Panc1 (cell line): ENCODE results near the gene PIGR. TPM values are rescaled to one million over a fixed set of nuclear protein-coding genes. Genes with fewer than 3 reads are reported as not detected.

Source experiments
- ATAC-seq: fragments of 200-7000 bp; cut with Tn5 transposase; 2 replicates; pipeline ENCODE4 v1.9.1; 2020; ENCODE audit warnings: mild to moderate bottlenecking, moderate library complexity
- BruUV-seq: library from RNA; stranded (reverse); fragments of 400-500 nt; replicated peaks from 2 replicates; lab custom pipeline; 2021; lab: Mats Ljungman, UMichigan
- CTCF ChIA-PET: fragments of 300-600 bp; sonication (Branson Sonifier 250); formaldehyde crosslinking; loops from one replicate; lab custom pipeline; 2022; ENCODE audit warnings: antibody characterized with exemption; lab: Charles Lee
- POLR2A ChIA-PET: fragments of 300-600 bp; sonication (Branson Sonifier 250); formaldehyde crosslinking; loops from one replicate; lab custom pipeline; 2022; ENCODE audit warnings: antibody characterized with exemption; lab: Charles Lee
- DNase-seq: peaks from one replicate; pipeline ENCODE4 v3.0.0-alpha.2; 2010; ENCODE audit warnings: low read depth, low spot score
- H3K27ac ChIP-seq: 2 replicates; pipeline ENCODE4 v1.5.1; 2011; ENCODE audit warnings: mild to moderate bottlenecking, low read length, inconsistent platforms
- H3K27me3 ChIP-seq: fragments of 200-500 bp; sonication (Bioruptor generic); 2 replicates; pipeline ENCODE4 v1.6.0; 2014; ENCODE audit warnings: low read length, inconsistent platforms; ENCODE audit not compliant: control insufficient read depth, insufficient read depth
- H3K36me3 ChIP-seq: fragments of 200-500 bp; sonication (Bioruptor generic); 2 replicates; pipeline ENCODE4 v1.5.1; 2014; ENCODE audit warnings: inconsistent platforms, mild to moderate bottlenecking, low read length, moderate library complexity; ENCODE audit not compliant: control insufficient read depth, insufficient read depth
- H3K4me1 ChIP-seq: 2 replicates; pipeline ENCODE4 v1.5.1; 2011; ENCODE audit warnings: inconsistent platforms, mild to moderate bottlenecking, low read length, moderate library complexity; ENCODE audit not compliant: control insufficient read depth, insufficient read depth
- H3K4me3 ChIP-seq, 2 experiments: 2 replicates each; pipeline ENCODE4 v1.5.1; 2011 to 2012; ENCODE audit warnings: low read depth in 2 of 2, low read length in 2 of 2, mild to moderate bottlenecking in 2 of 2, inconsistent platforms in 1 of 2, moderate library complexity in 1 of 2
- H3K9me3 ChIP-seq: fragments of 200-500 bp; sonication (Bioruptor generic); 2 replicates; pipeline ENCODE4 v1.5.1; 2014; ENCODE audit warnings: low read depth, mild to moderate bottlenecking, inconsistent platforms, low read length, moderate library complexity; ENCODE audit not compliant: control insufficient read depth, insufficient read depth
- POLR2AphosphoS5 ChIP-seq: IDR thresholded peaks from 2 replicates; pipeline ENCODE4 v1.6.1; 2012; ENCODE audit warnings: mild to moderate bottlenecking, low read depth, low read length, moderate library complexity
- TCF7L2 ChIP-seq: IDR thresholded peaks from 2 replicates; pipeline ENCODE4 v1.6.1; 2011; ENCODE audit warnings: mild to moderate bottlenecking, low read depth, low read length, inconsistent platforms
- in situ Hi-C: cut with HindIII; loops from 2 replicates; pipeline ENCODE4 v1.10.0; 2016; ENCODE audit warnings: low sequenced_read_pairs, low pct_unique_long_range_greater_than_20kb
- intact Hi-C: fragments of 100-400 bp; cut with micrococcal nuclease; formaldehyde crosslinking; loops from one replicate; pipeline ENCODE4 v1.10.0; 2022; ENCODE audit not compliant: unreplicated experiment
- total RNA-seq: library from RNA; stranded (reverse); gene quantifications from one replicate; pipeline ENCODE4 v1.2.1, GENCODE V29; 2021; ENCODE audit not compliant: unreplicated experiment
- TF ChIP-seq, protein P1 (sequence below), 2 experiments: IDR thresholded peaks; 2 replicates each; pipeline ENCODE4 v1.6.1; 2011 to 2012; ENCODE audit warnings: low read depth in 2 of 2, control low read depth in 1 of 2, low read length in 1 of 2, mild to moderate bottlenecking in 1 of 2, moderate library complexity in 1 of 2; ENCODE audit not compliant: insufficient read depth in 1 of 2
- TF ChIP-seq, protein P2 (sequence below): fragments of 450-650 bp; IDR thresholded peaks from 2 replicates; pipeline ENCODE4 v1.5.1; 2017; ENCODE audit warnings: mild to moderate bottlenecking

PIGR gene
- total RNA-seq, 1 experiment from 2014 or later: 1.4 TPM

DNA sequence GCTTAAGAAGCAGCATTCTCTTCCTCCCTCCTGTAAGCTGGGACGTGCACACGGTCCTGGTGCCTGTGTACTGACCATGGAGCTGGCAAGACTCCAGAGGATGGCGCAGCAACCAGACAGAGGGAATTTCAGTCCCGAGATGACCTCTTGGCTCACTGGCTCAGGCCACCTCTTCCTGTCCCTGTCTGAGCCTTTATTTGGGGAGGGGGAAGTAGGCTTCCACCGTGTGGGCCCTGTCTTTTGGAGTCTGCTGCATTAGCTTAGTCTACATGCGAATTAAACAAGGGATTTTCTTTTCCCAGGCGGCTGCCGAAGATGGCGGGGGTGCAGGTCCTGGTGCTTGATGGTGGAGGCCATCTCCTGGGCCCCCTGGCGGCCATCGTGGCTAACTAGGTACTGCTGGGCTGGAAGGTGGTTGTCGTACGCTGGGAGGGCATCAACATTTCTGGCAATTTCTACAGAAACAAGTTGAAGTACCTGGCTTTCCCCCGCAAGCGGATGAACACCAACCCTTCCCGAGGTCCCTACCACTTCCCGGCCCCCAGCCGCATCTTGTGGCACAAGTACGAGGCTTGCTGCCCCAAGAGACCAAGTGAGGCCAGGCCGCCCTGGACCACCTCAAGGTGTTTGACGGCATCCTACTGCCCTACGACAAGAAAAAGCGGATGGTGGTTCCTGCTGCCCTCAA is 38.8 kb downstream of the PIGR start:
- Histone ChIP-seq H3K36me3 (no peaks in the 10 kb centered on the region), H3K27ac (no peak overlapping the region), H3K27me3 (peaks cover 19% of the 10 kb centered on the region), H3K4me3 (no peak overlapping the region), H3K9me3 (no peaks in the 10 kb centered on the region), H3K4me1 (no peaks in the 10 kb centered on the region)
- POLR2A ChIA-PET: no interaction called here
- ATAC-seq (no peak), DNase-seq (no peak)
- CTCF ChIA-PET: no interaction called here
- in situ Hi-C loops: no loop called here
- BruUV-seq: no TSS peak
- TF ChIP-seq, protein P1, sequence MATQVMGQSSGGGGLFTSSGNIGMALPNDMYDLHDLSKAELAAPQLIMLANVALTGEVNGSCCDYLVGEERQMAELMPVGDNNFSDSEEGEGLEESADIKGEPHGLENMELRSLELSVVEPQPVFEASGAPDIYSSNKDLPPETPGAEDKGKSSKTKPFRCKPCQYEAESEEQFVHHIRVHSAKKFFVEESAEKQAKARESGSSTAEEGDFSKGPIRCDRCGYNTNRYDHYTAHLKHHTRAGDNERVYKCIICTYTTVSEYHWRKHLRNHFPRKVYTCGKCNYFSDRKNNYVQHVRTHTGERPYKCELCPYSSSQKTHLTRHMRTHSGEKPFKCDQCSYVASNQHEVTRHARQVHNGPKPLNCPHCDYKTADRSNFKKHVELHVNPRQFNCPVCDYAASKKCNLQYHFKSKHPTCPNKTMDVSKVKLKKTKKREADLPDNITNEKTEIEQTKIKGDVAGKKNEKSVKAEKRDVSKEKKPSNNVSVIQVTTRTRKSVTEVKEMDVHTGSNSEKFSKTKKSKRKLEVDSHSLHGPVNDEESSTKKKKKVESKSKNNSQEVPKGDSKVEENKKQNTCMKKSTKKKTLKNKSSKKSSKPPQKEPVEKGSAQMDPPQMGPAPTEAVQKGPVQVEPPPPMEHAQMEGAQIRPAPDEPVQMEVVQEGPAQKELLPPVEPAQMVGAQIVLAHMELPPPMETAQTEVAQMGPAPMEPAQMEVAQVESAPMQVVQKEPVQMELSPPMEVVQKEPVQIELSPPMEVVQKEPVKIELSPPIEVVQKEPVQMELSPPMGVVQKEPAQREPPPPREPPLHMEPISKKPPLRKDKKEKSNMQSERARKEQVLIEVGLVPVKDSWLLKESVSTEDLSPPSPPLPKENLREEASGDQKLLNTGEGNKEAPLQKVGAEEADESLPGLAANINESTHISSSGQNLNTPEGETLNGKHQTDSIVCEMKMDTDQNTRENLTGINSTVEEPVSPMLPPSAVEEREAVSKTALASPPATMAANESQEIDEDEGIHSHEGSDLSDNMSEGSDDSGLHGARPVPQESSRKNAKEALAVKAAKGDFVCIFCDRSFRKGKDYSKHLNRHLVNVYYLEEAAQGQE (IDR thresholded peaks at IDR 0.05; ENCODE audit: insufficient read depth in 1 of 2, low read depth in 2 of 2, low read length in 1 of 2): no peak
- TF ChIP-seq, protein P2, sequence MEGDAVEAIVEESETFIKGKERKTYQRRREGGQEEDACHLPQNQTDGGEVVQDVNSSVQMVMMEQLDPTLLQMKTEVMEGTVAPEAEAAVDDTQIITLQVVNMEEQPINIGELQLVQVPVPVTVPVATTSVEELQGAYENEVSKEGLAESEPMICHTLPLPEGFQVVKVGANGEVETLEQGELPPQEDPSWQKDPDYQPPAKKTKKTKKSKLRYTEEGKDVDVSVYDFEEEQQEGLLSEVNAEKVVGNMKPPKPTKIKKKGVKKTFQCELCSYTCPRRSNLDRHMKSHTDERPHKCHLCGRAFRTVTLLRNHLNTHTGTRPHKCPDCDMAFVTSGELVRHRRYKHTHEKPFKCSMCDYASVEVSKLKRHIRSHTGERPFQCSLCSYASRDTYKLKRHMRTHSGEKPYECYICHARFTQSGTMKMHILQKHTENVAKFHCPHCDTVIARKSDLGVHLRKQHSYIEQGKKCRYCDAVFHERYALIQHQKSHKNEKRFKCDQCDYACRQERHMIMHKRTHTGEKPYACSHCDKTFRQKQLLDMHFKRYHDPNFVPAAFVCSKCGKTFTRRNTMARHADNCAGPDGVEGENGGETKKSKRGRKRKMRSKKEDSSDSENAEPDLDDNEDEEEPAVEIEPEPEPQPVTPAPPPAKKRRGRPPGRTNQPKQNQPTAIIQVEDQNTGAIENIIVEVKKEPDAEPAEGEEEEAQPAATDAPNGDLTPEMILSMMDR: peak; percentile 72
- intact Hi-C loops: no loop called here

DNA sequence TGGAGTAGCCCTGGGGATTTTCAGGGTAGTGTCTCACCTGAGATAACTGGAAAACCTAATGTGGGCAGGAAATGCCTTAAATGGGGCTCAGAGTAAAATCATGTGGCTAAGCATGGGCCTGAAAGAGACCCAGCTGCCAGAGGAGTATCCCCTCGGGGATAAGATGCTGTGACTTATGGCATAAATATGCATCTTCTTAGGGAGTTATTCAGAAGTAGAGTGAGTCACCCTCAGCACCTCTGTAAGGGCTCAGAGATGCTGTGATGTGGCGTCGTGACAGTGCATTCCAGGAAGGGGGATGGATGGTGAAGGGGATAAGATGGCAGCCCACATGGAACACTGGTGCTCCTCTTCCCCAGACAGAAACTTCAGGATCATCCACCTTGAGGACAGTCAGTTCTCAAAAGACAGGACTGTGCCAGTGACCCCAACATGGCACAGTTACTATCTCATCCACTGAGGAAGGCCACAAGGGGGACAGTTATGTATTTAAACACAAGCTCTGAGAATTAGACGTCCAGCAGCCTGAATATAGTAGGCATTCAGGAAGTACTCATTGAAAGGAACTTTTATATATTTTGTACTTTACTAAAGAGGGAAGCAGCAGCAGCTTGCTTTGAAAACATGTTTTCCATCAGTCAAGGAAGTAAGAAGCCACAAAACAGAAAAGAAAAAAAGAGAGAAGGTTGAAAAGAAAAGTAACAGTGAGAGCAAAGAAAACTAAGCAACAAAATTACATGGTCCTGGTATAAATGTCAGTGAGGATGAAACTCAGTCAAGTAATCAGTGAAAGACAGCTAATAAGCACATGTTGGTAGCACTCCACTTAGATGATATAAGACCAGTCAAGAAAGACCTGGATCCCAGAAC is 40.7 kb downstream of the PIGR start:
- TF ChIP-seq POLR2AphosphoS5: no peak
- TF ChIP-seq TCF7L2: no peak
- TF ChIP-seq, protein P1 (IDR thresholded peaks at IDR 0.05; ENCODE audit: insufficient read depth in 1 of 2, low read depth in 2 of 2, low read length in 1 of 2): no peak
- TF ChIP-seq, protein P2: no peak
- no peaks in the 10 kb centered on the region for H3K9me3 ChIP-seq
- H3K27ac ChIP-seq: no peak overlapping the region
- BruUV-seq: no TSS peak
- peaks cover 14% of the 10 kb centered on the region for H3K27me3 ChIP-seq
- no peaks in the 10 kb centered on the region for H3K36me3 ChIP-seq
- DNase-seq: no peak
- no peak for ATAC-seq
- POLR2A ChIA-PET: no interaction called here
- no peaks in the 10 kb centered on the region for H3K4me1 ChIP-seq
- no peak overlapping the region for H3K4me3 ChIP-seq
- in situ Hi-C loops: no loop called here
- CTCF ChIA-PET: no interaction called here
- intact Hi-C loops: no loop called here
